RWPE2 (cell line): ENCODE results near the gene EEF1AKMT1.

ENCODE experiments used
- ATAC-seq: fragments of 200-7000 bp; cut with Tn5 transposase; 3 replicates; pipeline ENCODE4 v1.9.1; 2021; ENCODE audit warnings: low read depth
- DNase-seq: peaks from one replicate; pipeline ENCODE4 v3.0.0-alpha.2; 2020; ENCODE audit warnings: low spot score
- H3K27ac ChIP-seq: fragments of 450-650 bp; 2 replicates; pipeline ENCODE4 v1.5.1; 2017; ENCODE audit warnings: mild to moderate bottlenecking; ENCODE audit not compliant: poor library complexity, severe bottlenecking
- H3K27me3 ChIP-seq: fragments of 250-450 bp; sonication (Bioruptor Pico); 2 replicates; pipeline ENCODE4 v1.5.1; 2021; ENCODE audit warnings: mild to moderate bottlenecking, moderate library complexity; ENCODE audit not compliant: insufficient read depth, poor library complexity, severe bottlenecking
- H3K36me3 ChIP-seq: fragments of 250-450 bp; sonication (Bioruptor Pico); 2 replicates; pipeline ENCODE4 v1.5.1; 2020; ENCODE audit warnings: low read depth, mild to moderate bottlenecking, moderate library complexity
- H3K4me1 ChIP-seq: fragments of 250-450 bp; sonication (Bioruptor Pico); 2 replicates; pipeline ENCODE4 v1.5.1; 2021; ENCODE audit warnings: mild to moderate bottlenecking, moderate library complexity; ENCODE audit not compliant: insufficient read depth, poor library complexity, severe bottlenecking
- H3K4me3 ChIP-seq: fragments of 250-450 bp; sonication (Bioruptor Pico); 2 replicates; pipeline ENCODE4 v1.5.1; 2021; ENCODE audit warnings: mild to moderate bottlenecking, moderate library complexity; ENCODE audit not compliant: severe bottlenecking
- H3K9me3 ChIP-seq: fragments of 250-450 bp; sonication (Bioruptor Pico); 2 replicates; pipeline ENCODE4 v1.5.1; 2021; ENCODE audit warnings: mild to moderate bottlenecking, moderate library complexity; ENCODE audit not compliant: severe bottlenecking
- CTCF ChIP-seq: fragments of 450-650 bp; IDR thresholded peaks from one replicate; pipeline ENCODE4 v1.5.1; 2017; ENCODE audit warnings: mild to moderate bottlenecking, moderate library complexity; ENCODE audit not compliant: poor library complexity, severe bottlenecking

EEF1AKMT1 gene

DNA sequence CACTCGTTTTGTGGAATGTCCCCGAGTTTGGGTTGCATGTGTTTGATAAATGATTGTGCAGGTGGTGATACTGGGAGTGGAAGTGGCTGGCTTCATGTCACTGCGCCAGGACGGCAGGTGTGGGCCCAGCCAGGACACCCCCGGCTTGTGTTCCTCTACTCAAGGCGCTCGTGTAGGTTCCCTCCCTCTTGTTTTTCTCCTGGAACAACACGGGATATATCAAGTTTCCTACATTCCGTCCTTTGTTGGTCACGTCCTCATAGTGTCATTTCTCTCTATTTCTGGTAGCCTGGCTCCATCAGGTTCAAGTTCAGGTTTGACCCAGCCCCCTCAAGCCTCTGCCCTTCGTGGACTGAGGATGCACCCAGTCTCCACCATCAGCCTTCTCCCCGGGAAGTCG is 54.0 kb downstream of the EEF1AKMT1 start:
- TF ChIP-seq CTCF: no peak
- no peak overlapping the region for H3K4me3 ChIP-seq
- no peaks in the 10 kb centered on the region for H3K4me1 ChIP-seq
- no peak overlapping the region for H3K27ac ChIP-seq
- no peak for DNase-seq
- no peaks in the 10 kb centered on the region for H3K9me3 ChIP-seq
- no peak for ATAC-seq
- no peaks in the 10 kb centered on the region for H3K36me3 ChIP-seq
- H3K27me3 ChIP-seq: peaks cover 3% of the 10 kb centered on the region

DNA sequence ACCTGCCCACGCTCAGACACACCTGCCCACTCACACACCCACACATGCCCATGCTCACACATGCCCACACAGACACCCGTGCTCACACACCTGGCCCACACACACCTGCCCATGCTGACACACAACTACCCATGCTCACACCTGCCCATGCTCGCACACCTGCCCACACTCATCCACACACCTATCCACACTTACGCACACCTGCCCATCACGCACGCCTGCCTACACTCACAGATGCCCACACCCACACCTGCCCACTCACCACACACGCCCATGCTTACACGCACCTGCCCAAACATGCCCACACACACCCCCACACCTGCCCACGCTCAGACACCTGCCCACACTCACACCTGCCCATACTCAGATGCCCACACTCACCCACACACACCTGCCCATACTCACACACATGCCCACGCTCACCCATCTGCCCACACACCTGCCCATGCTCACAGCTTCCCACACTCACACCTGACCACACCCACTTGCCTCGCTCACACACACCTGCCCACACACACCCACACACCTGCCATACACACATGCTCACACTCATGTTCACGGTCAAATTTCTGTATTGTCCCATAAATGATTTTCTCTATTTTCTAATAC is 54.7 kb downstream of the EEF1AKMT1 start:
- ATAC-seq: no peak
- H3K9me3 ChIP-seq: no peaks in the 10 kb centered on the region
- H3K36me3 ChIP-seq: no peaks in the 10 kb centered on the region
- no peak for TF ChIP-seq CTCF
- DNase-seq: no peak
- H3K4me3 ChIP-seq: no peak overlapping the region
- H3K27me3 ChIP-seq: peaks cover 3% of the 10 kb centered on the region
- H3K4me1 ChIP-seq: no peaks in the 10 kb centered on the region
- H3K27ac ChIP-seq: no peak overlapping the region

- H3K9me3 ChIP-seq: no peaks in the 10 kb centered on the region
- H3K4me3 ChIP-seq: no peak overlapping the region
- DNase-seq (no peak), ATAC-seq (no peak)
- no peaks in the 10 kb centered on the region for H3K36me3 ChIP-seq
- H3K27ac ChIP-seq: no peak overlapping the region
- peaks cover 3% of the 10 kb centered on the region for H3K27me3 ChIP-seq
- no peaks in the 10 kb centered on the region for H3K4me1 ChIP-seq
- TF ChIP-seq CTCF: no peak
Observed at GRCh38 chr13:20717581-20718542, 55.9 kb downstream of the EEF1AKMT1 start.

DNA sequence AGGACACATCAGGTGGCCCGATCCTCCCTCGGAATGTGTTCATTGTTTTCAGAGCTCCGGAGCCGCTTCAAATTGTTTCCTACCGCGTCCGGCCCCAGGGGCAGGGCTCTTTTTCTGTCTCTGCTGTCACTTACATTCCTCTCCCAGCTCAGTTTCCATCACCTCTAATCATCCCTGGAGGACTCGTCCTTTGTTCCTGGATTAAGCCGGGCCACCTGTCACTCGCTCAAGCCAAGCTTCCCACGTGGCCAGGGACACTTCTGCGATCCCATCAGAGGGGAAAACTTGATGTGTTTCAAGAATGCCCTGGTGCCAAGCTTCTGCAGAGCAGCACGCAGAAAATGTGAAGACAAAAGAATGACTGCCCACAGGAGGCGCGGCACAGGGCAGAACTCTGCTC is 56.8 kb downstream of the EEF1AKMT1 start:
- Histone ChIP-seq H3K27ac (no peak overlapping the region), H3K9me3 (no peaks in the 10 kb centered on the region), H3K36me3 (no peaks in the 10 kb centered on the region), H3K27me3 (peaks cover 3% of the 10 kb centered on the region), H3K4me3 (no peak overlapping the region), H3K4me1 (no peaks in the 10 kb centered on the region)
- ATAC-seq: no peak
- TF ChIP-seq CTCF: no peak
- DNase-seq: no peak

DNA sequence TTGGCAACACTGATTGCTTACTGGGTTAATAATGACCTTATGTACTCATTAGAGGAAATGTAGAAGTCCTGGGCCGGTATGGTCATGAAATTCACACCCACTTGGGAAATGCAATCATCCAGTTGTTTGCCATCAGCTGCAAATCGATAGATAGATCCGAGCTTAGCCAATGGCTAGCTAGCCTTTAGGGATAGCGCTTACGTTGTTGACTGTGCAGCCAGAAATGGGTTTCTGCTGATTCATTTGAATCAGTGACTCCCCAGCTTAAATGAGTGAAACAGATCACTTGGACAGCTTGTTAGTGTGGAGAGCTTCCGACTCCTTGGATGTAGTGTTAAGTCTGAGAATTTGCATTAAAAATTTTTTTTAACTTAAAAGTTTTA is 58.4 kb downstream of the EEF1AKMT1 start:
- no peak overlapping the region for H3K4me3 ChIP-seq
- DNase-seq: no peak
- TF ChIP-seq CTCF: no peak
- no peaks in the 10 kb centered on the region for H3K27me3 ChIP-seq
- no peak for ATAC-seq
- no peak overlapping the region for H3K27ac ChIP-seq
- H3K4me1 ChIP-seq: no peaks in the 10 kb centered on the region
- H3K36me3 ChIP-seq: no peaks in the 10 kb centered on the region
- H3K9me3 ChIP-seq: no peaks in the 10 kb centered on the region
